Right kidney (tissue), 9 donors: Measurements from ENCODE around the gene ALOX5AP.
A peak's percentile ranks its signal among the peaks of the same experiment; 100 is the strongest.

ENCODE experiments used
- DNase-seq: peaks from one replicate; pipeline ENCODE4 v3.0.0-alpha.2; 2016
- long read RNA-seq, 8 donors: transcript quantifications; one replicate each; lab custom pipeline, GENCODE V29; 2026

Gene ALOX5AP
- long read RNA-seq, donor 1, partial matches to known transcripts = 0 of 1 reads
- long read RNA-seq, donor 1, other reads (novel, unspliced or antisense) = 0 of 1 reads
- long read RNA-seq, donor 2, partial matches to known transcripts = 0 of 4 reads
- long read RNA-seq, donor 2, other reads (novel, unspliced or antisense) = 0 of 4 reads
- long read RNA-seq, donor 3 = 0 reads
- long read RNA-seq, donor 4, partial matches to known transcripts = 0 of 2 reads
- long read RNA-seq, donor 4, other reads (novel, unspliced or antisense) = 0 of 2 reads
- long read RNA-seq, donor 5, transcript ALOX5AP-201 (5 exons, 904 nt) = major isoform, 5 of 5 reads
- long read RNA-seq, donor 5, partial matches to known transcripts = 0 of 5 reads
- long read RNA-seq, donor 5, other reads (novel, unspliced or antisense) = 0 of 5 reads
- long read RNA-seq, donor 6, partial matches to known transcripts = 0 of 1 reads
- long read RNA-seq, donor 6, other reads (novel, unspliced or antisense) = 0 of 1 reads
- long read RNA-seq, donor 7, partial matches to known transcripts = 0 of 1 reads
- long read RNA-seq, donor 7, other reads (novel, unspliced or antisense) = 0 of 1 reads
- long read RNA-seq, donor 8, partial matches to known transcripts = 0 of 1 reads
- long read RNA-seq, donor 8, other reads (novel, unspliced or antisense) = 0 of 1 reads

- DNase-seq = no peak
These were observed at the start of gene ALOX5AP for GRCh38 chr13:30735025-30735871. Gene ALOX5AP (plus strand): TSS chr13:30735543. CDS start chr13:30735606, 63 bp downstream.

GRCh38 chr13:30685987-30686386 lies 49.4 kb upstream of the ALOX5AP start:
- no peak for DNase-seq

GRCh38 chr13:30687601-30688000 lies 47.7 kb upstream of the ALOX5AP start:
- DNase-seq = no peak

- DNase-seq = no peak
These were observed 45.6 kb upstream of the ALOX5AP start for GRCh38 chr13:30689752-30690151.

- no peak for DNase-seq
These were observed 44.8 kb upstream of the ALOX5AP start for GRCh38 chr13:30690282-30691188.

- no peak for DNase-seq
These were observed 43.2 kb upstream of the ALOX5AP start for GRCh38 chr13:30692113-30692512.

GRCh38 chr13:30696278-30697176 lies 38.8 kb upstream of the ALOX5AP start:
- peak; percentile 22 for DNase-seq

GRCh38 chr13:30697177-30697953 lies 38.0 kb upstream of the ALOX5AP start:
- DNase-seq = no peak

GRCh38 chr13:30697996-30698401 lies 37.3 kb upstream of the ALOX5AP start:
- DNase-seq = no peak

GRCh38 chr13:30698488-30699005 lies 36.8 kb upstream of the ALOX5AP start:
- DNase-seq = no peak

GRCh38 chr13:30700364-30700763 lies 35.0 kb upstream of the ALOX5AP start:
- DNase-seq = no peak

- DNase-seq = no peak
These were observed 33.3 kb upstream of the ALOX5AP start for GRCh38 chr13:30702006-30702405.

- no peak for DNase-seq
These were observed 30.7 kb upstream of the ALOX5AP start for GRCh38 chr13:30704596-30704995.

GRCh38 chr13:30705680-30706079 lies 29.7 kb upstream of the ALOX5AP start:
- no peak for DNase-seq

- DNase-seq = no peak
These were observed 26.8 kb upstream of the ALOX5AP start for GRCh38 chr13:30708541-30708940.

GRCh38 chr13:30710442-30710841 lies 24.9 kb upstream of the ALOX5AP start:
- no peak for DNase-seq

GRCh38 chr13:30711375-30711774 lies 24.0 kb upstream of the ALOX5AP start:
- DNase-seq = no peak

- DNase-seq = no peak
These were observed 23.5 kb upstream of the ALOX5AP start for GRCh38 chr13:30711837-30712236.
